SK-N-MC (cell line): ENCODE results near the gene CCDC192.

Experiments
- DNase-seq: peaks from one replicate; pipeline ENCODE4 v3.0.0-alpha.2; 2011; ENCODE audit warnings: low read depth, low spot score
- H3K27ac ChIP-seq: fragments of 200-600 bp; sonication (generic); 2 replicates; pipeline ENCODE4 v1.5.1; 2016; ENCODE audit warnings: mixed run types
- H3K36me3 ChIP-seq: fragments of 200-600 bp; sonication (generic); 2 replicates; pipeline ENCODE4 v1.6.1; 2017; ENCODE audit warnings: antibody characterized with exemption, low read length, mixed read lengths; ENCODE audit not compliant: insufficient read depth
- H3K4me3 ChIP-seq: fragments of 200-600 bp; sonication (generic); 2 replicates; pipeline ENCODE4 v1.5.1; 2016
- H3K9ac ChIP-seq: fragments of 200-600 bp; sonication (generic); 2 replicates; pipeline ENCODE4 v1.8.0; 2017; ENCODE audit warnings: mixed run types, mixed read lengths; ENCODE audit not compliant: insufficient read length
- H3K9me3 ChIP-seq: fragments of 200-600 bp; sonication (generic); 2 replicates; pipeline ENCODE4 v1.6.1; 2017; ENCODE audit warnings: low read depth, mild to moderate bottlenecking, antibody characterized with exemption, low read length, moderate library complexity, mixed read lengths
- EZH2 ChIP-seq: fragments of 200-600 bp; sonication (generic); IDR thresholded peaks from one replicate; pipeline ENCODE4 v1.6.1; 2017; ENCODE audit warnings: antibody characterized with exemption
- FOXP2 ChIP-seq: optimal IDR thresholded peaks from 2 replicates; pipeline ENCODE3; 2011; ENCODE audit warnings: mild to moderate bottlenecking, moderate library complexity; ENCODE audit not compliant: insufficient read depth; ENCODE audit errors: extremely low read length, control extremely low read depth
- POLR2AphosphoS5 ChIP-seq: IDR thresholded peaks from 2 replicates; pipeline ENCODE4 v1.6.1; 2012; ENCODE audit warnings: mild to moderate bottlenecking, low read depth, low read length, borderline replicate concordance

The CCDC192 gene

GRCh38 chr5:127848098-127848497 is 144.9 kb downstream of the CCDC192 start:
- Histone ChIP-seq H3K4me3 (no peak overlapping the region), H3K27ac (no peak overlapping the region), H3K36me3 (no peaks in the 10 kb centered on the region), H3K9me3 (no peaks in the 10 kb centered on the region), H3K9ac (no peak overlapping the region)
- no peak for DNase-seq
- no peak for TF ChIP-seq FOXP2
- TF ChIP-seq EZH2: no peak
- no peak for TF ChIP-seq POLR2AphosphoS5

- Histone ChIP-seq H3K9me3 (no peaks in the 10 kb centered on the region), H3K36me3 (no peaks in the 10 kb centered on the region), H3K9ac (no peak overlapping the region), H3K27ac (no peak overlapping the region), H3K4me3 (peak overlapping the region; percentile 35; the same call in 1 of the 2 replicates)
- DNase-seq: no peak
- TF ChIP-seq EZH2 (no peak), POLR2AphosphoS5 (no peak)
These were observed 146.2 kb downstream of the CCDC192 start for GRCh38 chr5:127849408-127849807.

DNA sequence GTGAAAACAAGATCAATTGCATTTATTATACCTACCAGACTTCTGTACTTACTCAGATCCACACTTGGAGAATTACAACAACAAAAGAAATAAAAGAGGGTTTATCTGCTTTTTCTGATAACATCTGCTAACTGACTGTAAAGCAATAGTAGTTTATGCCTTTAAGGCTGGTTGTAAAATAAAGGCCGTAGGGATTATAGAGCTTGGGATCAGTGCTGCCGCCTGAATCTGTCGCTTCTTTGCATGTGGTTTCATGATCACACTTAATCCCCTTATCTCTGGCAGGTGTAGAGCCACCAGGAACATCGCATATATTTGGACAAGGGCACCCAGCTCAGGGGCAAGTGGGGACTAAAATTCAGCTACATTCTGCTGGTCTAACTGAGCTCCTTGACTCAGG is 146.7 kb downstream of the CCDC192 start:
- H3K4me3 ChIP-seq: peak overlapping the region; percentile 35; the same call in 1 of the 2 replicates
- H3K27ac ChIP-seq: no peak overlapping the region
- no peak for DNase-seq
- TF ChIP-seq FOXP2 (no peak), POLR2AphosphoS5 (no peak), EZH2 (no peak)
- no peaks in the 10 kb centered on the region for H3K36me3 ChIP-seq
- H3K9me3 ChIP-seq: no peaks in the 10 kb centered on the region
- no peak overlapping the region for H3K9ac ChIP-seq

GRCh38 chr5:127851964-127852363 is 148.8 kb downstream of the CCDC192 start:
- no peak overlapping the region for H3K9ac ChIP-seq
- H3K9me3 ChIP-seq: no peaks in the 10 kb centered on the region
- no peak for DNase-seq
- H3K4me3 ChIP-seq: no peak overlapping the region
- TF ChIP-seq POLR2AphosphoS5 (no peak), FOXP2 (no peak), EZH2 (no peak)
- H3K27ac ChIP-seq: no peak overlapping the region
- H3K36me3 ChIP-seq: no peaks in the 10 kb centered on the region

GRCh38 chr5:127854520-127854919 is 151.3 kb downstream of the CCDC192 start:
- Histone ChIP-seq H3K4me3 (no peak overlapping the region), H3K27ac (no peak overlapping the region), H3K9ac (no peak overlapping the region), H3K9me3 (no peaks in the 10 kb centered on the region), H3K36me3 (no peaks in the 10 kb centered on the region)
- no peak for TF ChIP-seq POLR2AphosphoS5
- TF ChIP-seq FOXP2: no peak
- no peak for TF ChIP-seq EZH2
- no peak for DNase-seq

- Histone ChIP-seq H3K27ac (no peak overlapping the region), H3K9ac (no peak overlapping the region), H3K4me3 (no peak overlapping the region), H3K36me3 (no peaks in the 10 kb centered on the region), H3K9me3 (no peaks in the 10 kb centered on the region)
- TF ChIP-seq POLR2AphosphoS5 (no peak), EZH2 (no peak), FOXP2 (no peak)
- no peak for DNase-seq
These were observed 153.1 kb downstream of the CCDC192 start for GRCh38 chr5:127856292-127856691.

- H3K4me3 ChIP-seq: no peak overlapping the region
- no peak for DNase-seq
These were observed 155.1 kb downstream of the CCDC192 start for GRCh38 chr5:127858116-127858784.

DNA sequence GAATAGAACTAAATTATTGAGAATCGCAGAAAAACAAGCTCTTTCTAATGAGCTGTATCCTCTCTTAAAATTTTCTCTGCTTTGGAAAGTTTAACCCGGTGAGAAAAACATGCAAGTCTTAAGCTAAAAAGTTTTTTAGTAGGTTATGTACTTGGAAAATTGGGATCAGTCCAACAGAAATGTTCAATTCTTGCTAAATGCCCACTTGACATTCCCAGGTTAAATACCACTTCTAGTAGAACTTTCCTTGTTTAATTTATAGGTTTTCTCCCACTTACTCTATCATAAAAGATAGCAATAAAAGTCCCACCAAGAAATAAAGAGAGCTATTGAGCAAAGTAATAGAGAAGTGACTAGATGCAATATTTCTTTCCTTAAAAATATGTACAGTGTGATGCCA is 157.1 kb downstream of the CCDC192 start:
- no peak for DNase-seq
- TF ChIP-seq EZH2 (no peak), POLR2AphosphoS5 (no peak), FOXP2 (no peak)
- Histone ChIP-seq H3K9me3 (no peaks in the 10 kb centered on the region), H3K9ac (no peak overlapping the region), H3K36me3 (no peaks in the 10 kb centered on the region), H3K4me3 (no peak overlapping the region), H3K27ac (no peak overlapping the region)

More at GRCh38 chr5:127858116-127858784, 155.1 kb downstream of the CCDC192 start:
- no peak overlapping the region for H3K27ac ChIP-seq
- no peaks in the 10 kb centered on the region for H3K9me3 ChIP-seq
- H3K36me3 ChIP-seq: no peaks in the 10 kb centered on the region
- H3K9ac ChIP-seq: no peak overlapping the region
- TF ChIP-seq POLR2AphosphoS5 (no peak), EZH2 (no peak), FOXP2 (no peak)

GRCh38 chr5:127863161-127863560 is 160.0 kb downstream of the CCDC192 start:
- H3K27ac ChIP-seq: no peak overlapping the region
- no peak for DNase-seq
- TF ChIP-seq FOXP2: no peak
- TF ChIP-seq POLR2AphosphoS5: no peak
- TF ChIP-seq EZH2: no peak

More at GRCh38 chr5:127863161-127863560, 160.0 kb downstream of the CCDC192 start:
- H3K9me3 ChIP-seq: no peaks in the 10 kb centered on the region
- no peak overlapping the region for H3K4me3 ChIP-seq
- no peaks in the 10 kb centered on the region for H3K36me3 ChIP-seq
- H3K9ac ChIP-seq: no peak overlapping the region
